PFSK-1 (cell line): ENCODE results near the gene ZNF101.

Experiments
- POLR2AphosphoS5 ChIP-seq: IDR thresholded peaks from 2 replicates; pipeline ENCODE4 v1.6.1; 2012; ENCODE audit warnings: low read depth, mild to moderate bottlenecking, control low read depth, low read length, moderate library complexity
- SIN3A ChIP-seq: IDR thresholded peaks from 2 replicates; pipeline ENCODE4 v1.6.1; 2012; ENCODE audit warnings: mild to moderate bottlenecking, low read length, moderate library complexity, borderline replicate concordance; ENCODE audit not compliant: insufficient read depth
- TAF1 ChIP-seq: IDR thresholded peaks from 2 replicates; pipeline ENCODE4 v1.6.1; 2012; ENCODE audit warnings: low read length, control low read depth, borderline replicate concordance; ENCODE audit not compliant: insufficient read depth
- TF ChIP-seq, protein P1 (sequence below), 2 experiments: IDR thresholded peaks; 2 replicates each; pipeline versions ENCODE4 v1.6.1 to v1.8.0; 2011 to 2012; ENCODE audit warnings: low read depth in 2 of 2, low read length in 2 of 2, control low read depth in 1 of 2, inconsistent platforms in 1 of 2, mild to moderate bottlenecking in 1 of 2, moderate library complexity in 1 of 2; ENCODE audit not compliant: insufficient read depth in 1 of 2

DNA sequence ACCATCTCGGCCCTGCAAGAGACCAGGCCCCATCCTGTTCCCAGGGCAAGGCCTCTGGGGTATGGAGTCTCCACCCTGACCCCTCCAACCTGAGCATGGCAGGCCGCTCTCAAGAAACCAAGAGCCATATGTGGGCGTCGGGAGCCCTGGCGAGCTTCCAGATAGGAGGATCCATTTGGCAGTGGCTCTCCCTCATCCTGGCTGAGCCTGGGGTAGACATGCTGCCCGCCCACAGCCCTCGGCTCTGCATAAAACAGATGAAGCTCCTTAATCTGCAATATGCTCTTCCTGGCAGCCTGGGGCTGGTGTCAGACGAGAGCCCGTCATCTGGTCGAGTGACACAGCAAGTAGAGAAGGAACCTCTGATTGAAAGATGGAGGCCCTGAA, 11.2 kb upstream of the ZNF101 start:
- TF ChIP-seq, protein P1, sequence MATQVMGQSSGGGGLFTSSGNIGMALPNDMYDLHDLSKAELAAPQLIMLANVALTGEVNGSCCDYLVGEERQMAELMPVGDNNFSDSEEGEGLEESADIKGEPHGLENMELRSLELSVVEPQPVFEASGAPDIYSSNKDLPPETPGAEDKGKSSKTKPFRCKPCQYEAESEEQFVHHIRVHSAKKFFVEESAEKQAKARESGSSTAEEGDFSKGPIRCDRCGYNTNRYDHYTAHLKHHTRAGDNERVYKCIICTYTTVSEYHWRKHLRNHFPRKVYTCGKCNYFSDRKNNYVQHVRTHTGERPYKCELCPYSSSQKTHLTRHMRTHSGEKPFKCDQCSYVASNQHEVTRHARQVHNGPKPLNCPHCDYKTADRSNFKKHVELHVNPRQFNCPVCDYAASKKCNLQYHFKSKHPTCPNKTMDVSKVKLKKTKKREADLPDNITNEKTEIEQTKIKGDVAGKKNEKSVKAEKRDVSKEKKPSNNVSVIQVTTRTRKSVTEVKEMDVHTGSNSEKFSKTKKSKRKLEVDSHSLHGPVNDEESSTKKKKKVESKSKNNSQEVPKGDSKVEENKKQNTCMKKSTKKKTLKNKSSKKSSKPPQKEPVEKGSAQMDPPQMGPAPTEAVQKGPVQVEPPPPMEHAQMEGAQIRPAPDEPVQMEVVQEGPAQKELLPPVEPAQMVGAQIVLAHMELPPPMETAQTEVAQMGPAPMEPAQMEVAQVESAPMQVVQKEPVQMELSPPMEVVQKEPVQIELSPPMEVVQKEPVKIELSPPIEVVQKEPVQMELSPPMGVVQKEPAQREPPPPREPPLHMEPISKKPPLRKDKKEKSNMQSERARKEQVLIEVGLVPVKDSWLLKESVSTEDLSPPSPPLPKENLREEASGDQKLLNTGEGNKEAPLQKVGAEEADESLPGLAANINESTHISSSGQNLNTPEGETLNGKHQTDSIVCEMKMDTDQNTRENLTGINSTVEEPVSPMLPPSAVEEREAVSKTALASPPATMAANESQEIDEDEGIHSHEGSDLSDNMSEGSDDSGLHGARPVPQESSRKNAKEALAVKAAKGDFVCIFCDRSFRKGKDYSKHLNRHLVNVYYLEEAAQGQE (IDR thresholded peaks at IDR 0.05; ENCODE audit: insufficient read depth in 1 of 2, low read depth in 2 of 2, low read length in 2 of 2), result no peak
- no peak for TF ChIP-seq POLR2AphosphoS5
- no peak for TF ChIP-seq TAF1
- TF ChIP-seq SIN3A, result no peak
